ENCODE results near the gene APBA2.

DNA sequence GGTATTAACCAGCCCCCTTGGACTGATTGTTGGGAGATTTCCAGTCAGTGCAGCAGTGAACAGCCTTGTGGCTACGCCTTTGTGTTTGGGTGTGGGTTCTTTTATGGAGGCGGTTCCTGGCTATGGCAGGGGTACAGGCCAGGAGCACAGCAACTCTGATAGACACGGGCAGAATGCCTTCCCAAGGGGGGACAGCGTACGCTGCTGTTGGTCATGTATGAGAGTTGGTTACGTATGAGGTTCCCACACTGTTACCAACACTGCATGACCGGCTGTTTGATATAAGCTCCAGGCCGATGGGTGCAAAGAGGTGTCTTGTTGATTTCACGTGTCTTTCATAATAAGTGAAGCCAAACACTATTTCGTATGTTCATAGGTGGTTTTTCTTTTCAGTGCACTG is 196.0 kb downstream of the APBA2 start:
- TF ChIP-seq, protein P1, sequence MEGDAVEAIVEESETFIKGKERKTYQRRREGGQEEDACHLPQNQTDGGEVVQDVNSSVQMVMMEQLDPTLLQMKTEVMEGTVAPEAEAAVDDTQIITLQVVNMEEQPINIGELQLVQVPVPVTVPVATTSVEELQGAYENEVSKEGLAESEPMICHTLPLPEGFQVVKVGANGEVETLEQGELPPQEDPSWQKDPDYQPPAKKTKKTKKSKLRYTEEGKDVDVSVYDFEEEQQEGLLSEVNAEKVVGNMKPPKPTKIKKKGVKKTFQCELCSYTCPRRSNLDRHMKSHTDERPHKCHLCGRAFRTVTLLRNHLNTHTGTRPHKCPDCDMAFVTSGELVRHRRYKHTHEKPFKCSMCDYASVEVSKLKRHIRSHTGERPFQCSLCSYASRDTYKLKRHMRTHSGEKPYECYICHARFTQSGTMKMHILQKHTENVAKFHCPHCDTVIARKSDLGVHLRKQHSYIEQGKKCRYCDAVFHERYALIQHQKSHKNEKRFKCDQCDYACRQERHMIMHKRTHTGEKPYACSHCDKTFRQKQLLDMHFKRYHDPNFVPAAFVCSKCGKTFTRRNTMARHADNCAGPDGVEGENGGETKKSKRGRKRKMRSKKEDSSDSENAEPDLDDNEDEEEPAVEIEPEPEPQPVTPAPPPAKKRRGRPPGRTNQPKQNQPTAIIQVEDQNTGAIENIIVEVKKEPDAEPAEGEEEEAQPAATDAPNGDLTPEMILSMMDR (IDR thresholded peaks at IDR 0.05) = no peak
- TF ChIP-seq POLR2A (IDR thresholded peaks at IDR 0.05) = no peak
